PC-3 (cell line): ENCODE measurements around the gene WDFY4.

ENCODE experiments used
- CTCF ChIP-seq: fragments of 300-600 bp; sonication (generic); conservative IDR thresholded peaks from 2 replicates; pipeline ENCODE4 v1.5.1; 2017; ENCODE audit warnings: antibody characterized with exemption, low read depth, mild to moderate bottlenecking, low read length
- EZH2 ChIP-seq: fragments of 300-600 bp; sonication (generic); IDR thresholded peaks from one replicate; pipeline ENCODE4 v1.6.1; 2017; ENCODE audit warnings: antibody characterized with exemption, mild to moderate bottlenecking, low read length; ENCODE audit not compliant: unreplicated experiment
- EZH2phosphoT487 ChIP-seq: fragments of 300-600 bp; sonication (generic); IDR thresholded peaks from 2 replicates; pipeline ENCODE4 v1.6.1; 2018; ENCODE audit warnings: mild to moderate bottlenecking, antibody characterized with exemption, low read length, borderline replicate concordance

- no peak for TF ChIP-seq CTCF
- TF ChIP-seq EZH2 = no peak
- no peak for TF ChIP-seq EZH2phosphoT487
These were observed 101.1 kb downstream of the WDFY4 start for GRCh38 chr10:48785796-48786195.
